ENCODE results near the gene CNTNAP2. TPM values are rescaled to one million over a fixed set of nuclear protein-coding genes. Genes with fewer than 3 reads are reported as not detected.

CNTNAP2 gene
- total RNA-seq, 1 experiment from 2014 or later = 64.5 TPM

DNA sequence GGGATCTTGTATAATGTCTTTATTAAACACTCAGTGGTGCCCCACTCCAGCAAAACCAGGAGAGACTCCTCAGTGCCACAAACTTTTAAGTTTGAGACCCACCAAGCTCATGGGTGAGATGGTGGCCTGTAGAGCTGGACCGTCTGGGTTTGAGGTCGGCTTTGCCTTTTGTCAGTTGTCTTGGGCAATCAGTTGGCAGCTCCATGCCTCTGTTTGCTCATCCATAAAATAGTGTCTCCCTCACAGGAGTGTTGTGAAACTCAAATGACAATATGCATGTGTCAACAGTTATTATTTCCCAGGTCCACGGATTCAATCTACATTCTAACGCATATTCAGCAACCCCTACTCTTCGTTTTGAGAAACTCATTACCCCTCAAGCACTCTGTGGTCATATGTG is 2106.1 kb downstream of the CNTNAP2 start:
- Mint-ChIP-seq H3K9me3 (peaks cover 2 to 9% of the 10 kb centered on the region in 2 experiments; a peak in 4 of 5 replicates), H3K4me1 (peaks cover 7 to 8% of the 10 kb centered on the region in 2 experiments), H3K36me3 (ENCODE audit: insufficient read depth in 1 of 3, low read depth in 3 of 3) (peaks cover 0 to under 1% (median 0%) of the 10 kb centered on the region in 3 experiments; a peak in 1 of 7 replicates), H3K27ac (no peak overlapping the region; a peak in 1 of 7 replicates), H3K4me3 (no peak overlapping the region), H3K27me3 (ENCODE audit: low read depth) (no peaks in the 10 kb centered on the region; the same call in 1 of the 2 replicates)
- Histone ChIP-seq H3K9me3 (ENCODE audit: control insufficient read depth, low read depth, low read length) (no peaks in the 10 kb centered on the region), H3T11ph (ENCODE audit: low read length) (no peak overlapping the region), H3K4me1 (ENCODE audit: insufficient read depth, low read length) (no peaks in the 10 kb centered on the region), H4K8ac (replicated peaks; ENCODE audit: insufficient read length, low read depth, low read length) (no peak overlapping the region), H3K14ac (ENCODE audit: insufficient read depth, low read length) (no peak overlapping the region), H3K27ac (ENCODE audit: insufficient read length, low read depth, low read length) (no peak overlapping the region), H4K91ac (ENCODE audit: insufficient read length, low read depth, low read length) (no peak overlapping the region), H4K20me1 (ENCODE audit: control insufficient read depth, insufficient read depth, insufficient read length) (no peaks in the 10 kb centered on the region), H4K5ac (ENCODE audit: insufficient read length, low read depth, low read length) (no peak overlapping the region), H3K4me2 (ENCODE audit: insufficient read depth, insufficient read length, low read length) (no peak overlapping the region), H3K9ac (ENCODE audit: extremely low read depth, insufficient read length, low read length) (no peak overlapping the region), H2AK5ac (ENCODE audit: insufficient read length, low read length) (no peak overlapping the region), H2BK20ac (ENCODE audit: low read depth, low read length, poor library complexity, severe bottlenecking) (no peak overlapping the region), H2BK12ac (ENCODE audit: insufficient read length, low read depth, low read length) (no peak overlapping the region), H3K18ac (ENCODE audit: insufficient read length, low read depth, low read length) (no peak overlapping the region), H2BK120ac (ENCODE audit: low read depth, low read length, poor library complexity, severe bottlenecking) (no peak overlapping the region), H2AFZ (ENCODE audit: low read length) (no peak overlapping the region), H3K27me3 (ENCODE audit: insufficient read depth, low read length) (no peaks in the 10 kb centered on the region), H3K4ac (ENCODE audit: low read depth, low read length) (no peak overlapping the region), H2BK5ac (ENCODE audit: insufficient read length, low read length) (no peak overlapping the region), H3K23ac (ENCODE audit: insufficient read length, low read depth, low read length) (no peak overlapping the region), H3K23me2 (ENCODE audit: insufficient read length, low read depth, low read length, poor library complexity, severe bottlenecking) (no peaks in the 10 kb centered on the region), H3K56ac (ENCODE audit: insufficient read length, low read depth, low read length) (no peak overlapping the region), H3K79me1 (ENCODE audit: insufficient read depth, low read depth, low read length, poor library complexity, severe bottlenecking) (no peaks in the 10 kb centered on the region), H3K79me2 (ENCODE audit: insufficient read depth, low read length) (no peaks in the 10 kb centered on the region), H2BK15ac (ENCODE audit: low read depth, low read length) (no peak overlapping the region)
- no CpG with 5 or more reads among the region's 5 CpGs for WGBS (ENCODE audit: extremely low coverage, insufficient read length, low lambda C conversion rate)
- DNase-seq = no peak
- TF ChIP-seq, protein P1, sequence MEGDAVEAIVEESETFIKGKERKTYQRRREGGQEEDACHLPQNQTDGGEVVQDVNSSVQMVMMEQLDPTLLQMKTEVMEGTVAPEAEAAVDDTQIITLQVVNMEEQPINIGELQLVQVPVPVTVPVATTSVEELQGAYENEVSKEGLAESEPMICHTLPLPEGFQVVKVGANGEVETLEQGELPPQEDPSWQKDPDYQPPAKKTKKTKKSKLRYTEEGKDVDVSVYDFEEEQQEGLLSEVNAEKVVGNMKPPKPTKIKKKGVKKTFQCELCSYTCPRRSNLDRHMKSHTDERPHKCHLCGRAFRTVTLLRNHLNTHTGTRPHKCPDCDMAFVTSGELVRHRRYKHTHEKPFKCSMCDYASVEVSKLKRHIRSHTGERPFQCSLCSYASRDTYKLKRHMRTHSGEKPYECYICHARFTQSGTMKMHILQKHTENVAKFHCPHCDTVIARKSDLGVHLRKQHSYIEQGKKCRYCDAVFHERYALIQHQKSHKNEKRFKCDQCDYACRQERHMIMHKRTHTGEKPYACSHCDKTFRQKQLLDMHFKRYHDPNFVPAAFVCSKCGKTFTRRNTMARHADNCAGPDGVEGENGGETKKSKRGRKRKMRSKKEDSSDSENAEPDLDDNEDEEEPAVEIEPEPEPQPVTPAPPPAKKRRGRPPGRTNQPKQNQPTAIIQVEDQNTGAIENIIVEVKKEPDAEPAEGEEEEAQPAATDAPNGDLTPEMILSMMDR (conservative IDR thresholded peaks at IDR 0.05) = no peak
